HepG2 (cell line): ENCODE data around the gene BTN1A1. TPM values are rescaled to one million over a fixed set of nuclear protein-coding genes. Genes with fewer than 3 reads are reported as not detected.

Experiments used
- CBFB ChIP-seq: sonication (generic); formaldehyde crosslinking; IDR thresholded peaks from 2 replicates; pipeline ENCODE4 v1.4.0; 2020; ENCODE audit warnings: missing genetic modification reagents
- CC2D1A ChIP-seq: sonication (generic); formaldehyde crosslinking; IDR thresholded peaks from 2 replicates; pipeline ENCODE4 v1.8.1; 2023; ENCODE audit warnings: mild to moderate bottlenecking, missing genetic modification reagents
- CEBPB ChIP-seq: IDR thresholded peaks from 2 replicates; pipeline ENCODE4 v1.6.1; 2011; ENCODE audit warnings: low read depth, low read length, improper control_type of control experiment, borderline replicate concordance
- ELK4 ChIP-seq: sonication (generic); formaldehyde crosslinking; IDR thresholded peaks from 2 replicates; pipeline ENCODE4 v1.9.0; 2021; ENCODE audit warnings: missing genetic modification reagents, borderline replicate concordance
- FOSL1 ChIP-seq: sonication (generic); formaldehyde crosslinking; IDR thresholded peaks from 2 replicates; pipeline ENCODE4 v1.9.0; 2021; ENCODE audit warnings: missing genetic modification reagents, borderline replicate concordance
- FOXC1 ChIP-seq: sonication (generic); formaldehyde crosslinking; IDR thresholded peaks from 2 replicates; pipeline ENCODE4 v1.8.0; 2022; ENCODE audit warnings: mild to moderate bottlenecking, missing genetic modification reagents, borderline replicate concordance
- HBP1 ChIP-seq: IDR thresholded peaks from 2 replicates; pipeline ENCODE4 v1.6.1; 2016; ENCODE audit warnings: low read depth, control low read depth
- HDAC1 ChIP-seq: sonication (generic); formaldehyde crosslinking; IDR thresholded peaks from 2 replicates; pipeline ENCODE4 v1.5.1; 2020; ENCODE audit warnings: mild to moderate bottlenecking, missing genetic modification reagents
- HOMEZ ChIP-seq: IDR thresholded peaks from 2 replicates; pipeline ENCODE4 v1.6.1; 2016; ENCODE audit warnings: low read depth
- KDM5B ChIP-seq: sonication (generic); formaldehyde crosslinking; IDR thresholded peaks from 2 replicates; pipeline ENCODE4 v1.4.0; 2020; ENCODE audit warnings: missing genetic modification reagents, mild to moderate bottlenecking, borderline replicate concordance
- KLF16 ChIP-seq, 2 experiments: sonication (generic) in 1 of 2; formaldehyde crosslinking in 1 of 2; IDR thresholded peaks; 2 replicates each; pipeline versions ENCODE4 v1.6.1 to v1.8.0; 2016 to 2023; ENCODE audit warnings: missing genetic modification reagents in 2 of 2, missing compliant biosample characterization in 1 of 2
- MTF2 ChIP-seq: sonication (generic); formaldehyde crosslinking; IDR thresholded peaks from 2 replicates; pipeline ENCODE4 v1.5.0; 2020; ENCODE audit warnings: missing genetic modification reagents, borderline replicate concordance
- NFRKB ChIP-seq: fragments of 450-650 bp; IDR thresholded peaks from 2 replicates; pipeline ENCODE4 v1.6.1; 2017
- RBM22 ChIP-seq: fragments of 200-400 bp; formaldehyde crosslinking; optimal IDR thresholded peaks from 2 replicates; pipeline ENCODE3; 2017; ENCODE audit warnings: mild to moderate bottlenecking, low read length, moderate library complexity
- SALL1 ChIP-seq: sonication (generic); formaldehyde crosslinking; IDR thresholded peaks from 2 replicates; pipeline ENCODE4 v1.8.0; 2022; ENCODE audit warnings: mild to moderate bottlenecking, missing genetic modification reagents
- TFAP4 ChIP-seq: sonication (generic); IDR thresholded peaks from 2 replicates; pipeline ENCODE4 v1.6.1; 2016; ENCODE audit warnings: low read depth, borderline replicate concordance
- THAP11 ChIP-seq: IDR thresholded peaks from 2 replicates; pipeline ENCODE4 v1.6.1; 2016; ENCODE audit warnings: missing biosample characterization, missing genetic modification reagents
- ZBTB39 ChIP-seq: sonication (generic); formaldehyde crosslinking; IDR thresholded peaks from 2 replicates; pipeline ENCODE4 v1.5.0; 2020; ENCODE audit warnings: missing genetic modification reagents
- ZNF3 ChIP-seq: IDR thresholded peaks from 2 replicates; pipeline ENCODE4 v1.7.0; 2017; ENCODE audit warnings: inconsistent platforms
- ZNF34 ChIP-seq: sonication (generic); formaldehyde crosslinking; IDR thresholded peaks from 2 replicates; pipeline ENCODE4 v1.4.0; 2020; ENCODE audit warnings: mild to moderate bottlenecking, missing genetic modification reagents, borderline replicate concordance
- ZNF512B ChIP-seq: sonication (generic); formaldehyde crosslinking; IDR thresholded peaks from 2 replicates; pipeline ENCODE4 v1.5.1; 2020; ENCODE audit warnings: missing genetic modification reagents, mild to moderate bottlenecking, borderline replicate concordance
- ZNF776 ChIP-seq: sonication (generic); formaldehyde crosslinking; IDR thresholded peaks from 2 replicates; pipeline ENCODE4 v1.4.0; 2020; ENCODE audit warnings: mild to moderate bottlenecking, missing genetic modification reagents
- polyA plus RNA-seq, 8 experiments: library from polyadenylated mRNA; depleted of rRNA in 3 of 8; stranded (reverse) in 7 of 8; unstranded in 1 of 8; fragments of >200 nt; fragmentation: Illumina TruSeq in 4 of 8; extraction: Trizol in 4 of 8; gene quantifications; 2 replicates each; pipeline versions ENCODE4 v1.2.1 to v1.2.3, GENCODE V29; 2011 to 2016; ENCODE audit warnings: low read depth in 4 of 8, missing spikeins in 1 of 8, mixed read lengths in 1 of 8; ENCODE audit not compliant: insufficient read depth in 1 of 8
- total RNA-seq, 5 experiments: library from RNA; depleted of rRNA; stranded (reverse); fragments of >200 nt; fragmentation: Illumina TruSeq; extraction: Trizol; gene quantifications; 2 replicates each; pipeline ENCODE4 v1.2.3, GENCODE V29; 2016; ENCODE audit warnings: low read depth in 1 of 5

Gene BTN1A1
- total and polyA plus RNA-seq, 2 of the 13 experiments (the other 11 are each of a cell fraction or from before 2014, with no cell fraction given) = 0.04 TPM; not detected in 1

GRCh38 chr6:26470643-26471042 is 29.5 kb upstream of the BTN1A1 start (continued):
- TF ChIP-seq THAP11 (no peak), FOXC1 (CRISPR knock-in tag) (no peak), NFRKB (no peak), CC2D1A (CRISPR knock-in tag) (no peak), HBP1 (CRISPR knock-in tag) (no peak), ELK4 (CRISPR knock-in tag) (no peak), CEBPB (peak; percentile 49; the same call in 1 of the 2 replicates), SALL1 (CRISPR knock-in tag) (0 out of 2 replicates have a peak, but pooled peaks have one; percentile 28), KDM5B (CRISPR knock-in tag) (no peak), KLF16 (CRISPR knock-in tag; IDR thresholded peaks at IDR 0.05) (no peak), CBFB (CRISPR knock-in tag) (no peak), ZNF3 (CRISPR knock-in tag) (no peak), ZNF512B (no peak), ZNF34 (CRISPR knock-in tag) (no peak), HDAC1 (CRISPR knock-in tag) (no peak), ZBTB39 (CRISPR knock-in tag) (no peak), MTF2 (no peak), RBM22 (no peak), FOSL1 (no peak), ZNF776 (no peak), HOMEZ (CRISPR knock-in tag) (no peak), TFAP4 (peak; percentile 22; the same call in 1 of the 2 replicates)
